GM12801 (cell line): ENCODE data around the gene RBM18.

ENCODE experiments used
- CTCF ChIP-seq: IDR thresholded peaks from one replicate; pipeline ENCODE4 v1.5.1; 2011; ENCODE audit warnings: control low read depth; ENCODE audit not compliant: insufficient read length; ENCODE audit errors: extremely low read depth

Gene RBM18

DNA sequence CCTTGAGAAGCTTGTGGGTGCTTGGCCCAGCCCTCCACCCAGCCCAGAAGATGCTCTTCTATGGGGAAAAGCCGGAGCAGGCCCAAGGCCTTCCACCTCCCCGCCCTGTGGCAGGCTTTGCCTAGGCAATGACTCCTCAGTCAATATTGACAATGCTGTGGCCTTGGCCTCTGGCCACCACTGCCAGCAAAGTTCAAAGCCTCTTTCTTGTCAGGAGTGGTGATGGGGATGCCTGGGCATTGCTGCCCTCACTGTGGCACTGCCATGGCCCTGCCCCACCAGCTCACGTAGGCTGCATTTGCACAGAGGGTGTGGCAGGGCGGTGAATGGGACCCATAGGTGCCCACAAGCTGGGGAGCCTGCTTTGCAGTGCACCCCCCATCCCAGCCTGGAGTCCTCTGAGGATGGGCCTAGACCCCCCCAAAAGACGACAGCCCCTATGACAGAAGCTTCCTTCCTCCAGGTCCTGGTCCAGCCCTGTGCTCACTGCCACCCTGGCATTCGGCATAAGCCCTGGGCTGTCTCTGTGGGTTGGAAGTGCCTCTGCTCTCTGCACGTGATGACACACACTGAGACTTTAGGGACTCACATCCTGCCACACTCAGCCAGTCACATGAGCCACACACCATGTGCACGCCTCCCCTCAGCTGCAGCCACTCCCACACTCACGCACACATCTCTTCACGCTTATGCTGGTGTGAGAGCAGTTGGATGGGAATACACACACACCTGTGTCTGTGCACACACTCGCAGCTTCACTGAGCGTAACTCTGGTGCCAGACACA is 73.9 kb downstream of the RBM18 start:
- no peak for TF ChIP-seq CTCF

DNA sequence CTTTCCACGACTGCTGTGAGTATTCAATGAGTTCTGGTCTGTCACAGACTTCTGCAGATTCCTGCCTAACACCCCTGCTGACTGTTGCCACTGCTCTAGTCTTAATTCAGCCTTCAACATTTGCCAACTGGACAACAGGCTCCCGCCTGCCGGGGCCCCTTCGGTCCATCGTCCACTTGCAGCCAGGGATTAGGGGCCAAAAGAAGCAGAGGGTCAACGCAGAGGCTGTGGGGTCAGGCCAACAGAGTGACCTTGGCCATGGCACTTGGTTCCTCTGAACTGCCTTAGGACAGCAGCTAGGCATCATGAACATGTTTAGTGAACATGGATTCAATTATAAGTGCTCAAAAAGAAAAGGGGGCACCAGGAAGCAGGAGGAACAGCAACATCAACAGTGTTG is 76.3 kb downstream of the RBM18 start:
- no peak for TF ChIP-seq CTCF
